ENCODE measurements around the gene C1QTNF1.

C1QTNF1 gene

GRCh38 chr17:79033741-79034501 lies 10.0 kb downstream of the C1QTNF1 start:
- TF ChIP-seq CTCF (IDR thresholded peaks at IDR 0.05; ENCODE audit: control extremely low read depth, extremely low read depth, low read depth, missing control alignments), result no peak
- POLR2A ChIA-PET, result no interaction called here
- DNase-seq (ENCODE audit: extremely low spot score), result no peak

DNA sequence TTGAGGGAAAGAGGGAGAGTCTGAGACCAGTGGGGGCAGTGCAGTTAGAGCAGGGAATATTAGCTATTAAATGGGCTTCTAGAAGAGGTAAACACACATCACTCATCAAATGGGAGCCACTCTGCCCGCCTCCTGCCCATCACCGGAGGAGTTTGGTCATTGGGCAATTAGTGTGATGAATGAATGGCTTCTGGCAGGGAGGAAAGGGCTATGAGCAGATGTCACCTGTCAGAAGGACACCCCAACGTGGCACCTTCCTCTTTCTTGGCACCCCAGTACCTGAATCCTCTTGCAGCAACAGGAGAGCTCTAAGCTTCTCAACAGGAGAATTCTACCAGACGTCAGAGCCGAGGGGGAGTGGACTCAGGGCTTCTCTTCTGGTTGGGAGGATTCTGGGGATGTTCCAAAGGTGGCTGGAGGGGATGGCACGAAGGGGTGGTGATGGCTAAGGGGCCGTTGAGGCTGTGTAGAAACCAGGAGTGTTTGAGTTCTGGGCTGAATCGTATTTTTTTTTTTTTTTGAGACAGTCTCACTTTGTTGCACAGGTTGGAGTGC lies 11.0 kb downstream of the C1QTNF1 start:
- ChIA-PET CTCF (interaction anchor here (1.2 to 3.7 kb wide), 2 partner anchors 10 to 52 kb away, joined by 3 to 22 read pairs; no protein-coding TSS in a partner anchor), POLR2A (no interaction called here)
- no peak for TF ChIP-seq CTCF (IDR thresholded peaks at IDR 0.05; ENCODE audit: control extremely low read depth, extremely low read depth, low read depth, missing control alignments)
- DNase-seq (ENCODE audit: extremely low spot score), result no peak

More at GRCh38 chr17:79033741-79034501, 10.0 kb downstream of the C1QTNF1 start:
- CTCF ChIA-PET, result interaction anchor here (1.2 to 3.7 kb wide), 5 partner anchors 8 to 360 kb away, joined by 3 to 22 read pairs (median 14); no protein-coding TSS in a partner anchor

DNA sequence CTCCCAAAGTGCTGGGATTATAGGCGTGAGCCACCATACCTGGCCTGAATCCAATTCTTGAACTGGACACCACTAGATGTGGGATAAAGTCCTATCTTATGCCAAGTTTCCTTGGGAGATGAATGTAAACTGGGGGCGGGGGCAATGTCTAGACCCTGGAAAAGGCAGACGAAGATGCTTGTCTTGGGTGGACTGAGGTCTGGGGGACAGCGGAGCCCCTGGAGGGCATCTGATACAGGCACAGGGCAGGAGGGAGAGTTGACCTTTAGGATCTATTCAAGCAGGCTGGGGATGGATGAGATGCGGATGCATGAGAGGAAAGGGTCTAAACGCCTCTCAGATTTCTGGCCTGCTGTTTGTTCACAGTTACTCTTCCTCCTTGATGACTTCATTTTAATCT lies 11.7 kb downstream of the C1QTNF1 start:
- CTCF ChIA-PET, result interaction anchor here (1.1 to 2.5 kb wide), 3 partner anchors 10 to 64 kb away, joined by 4 to 18 read pairs (median 5); no protein-coding TSS in a partner anchor
- POLR2A ChIA-PET, result no interaction called here
- no peak for TF ChIP-seq CTCF (IDR thresholded peaks at IDR 0.05; ENCODE audit: control extremely low read depth, extremely low read depth, low read depth, missing control alignments)

DNA sequence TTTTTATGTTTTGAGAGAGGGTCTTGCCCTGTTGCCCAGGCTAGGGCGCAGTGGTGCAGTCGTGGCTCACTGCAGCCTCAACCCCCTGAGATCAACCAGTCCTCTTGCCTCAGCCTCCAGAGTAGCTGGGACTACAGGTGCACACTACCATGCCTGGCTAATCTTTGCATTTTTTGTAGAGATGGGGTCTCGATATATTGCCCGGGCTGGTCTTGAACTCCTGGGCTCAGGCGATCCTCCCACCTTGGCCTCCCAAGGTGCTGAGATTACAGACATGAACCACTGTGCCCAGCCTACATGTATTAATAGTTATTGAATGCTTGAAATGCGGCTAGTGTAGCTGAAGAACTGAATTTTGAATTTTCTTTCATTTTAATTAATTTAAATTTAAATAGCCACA lies 12.2 kb downstream of the C1QTNF1 start:
- ChIA-PET CTCF (interaction anchor here (1.1 to 2.5 kb wide), 3 partner anchors 9 to 65 kb away, joined by 4 to 18 read pairs (median 5); no protein-coding TSS in a partner anchor), POLR2A (no interaction called here)
- no peak for DNase-seq (ENCODE audit: extremely low spot score)
- TF ChIP-seq CTCF (IDR thresholded peaks at IDR 0.05; ENCODE audit: control extremely low read depth, extremely low read depth, low read depth, missing control alignments), result no peak

More for the DNA sequence above, 11.7 kb downstream of the C1QTNF1 start:
- DNase-seq (ENCODE audit: extremely low spot score), result no peak

- POLR2A ChIA-PET, result no interaction called here
- CTCF ChIA-PET, result interaction anchor here (1.1 to 2.5 kb wide), 3 partner anchors 9 to 65 kb away, joined by 4 to 18 read pairs (median 5); no protein-coding TSS in a partner anchor
- no peak for DNase-seq (ENCODE audit: extremely low spot score)
- no peak for TF ChIP-seq CTCF (IDR thresholded peaks at IDR 0.05; ENCODE audit: control extremely low read depth, extremely low read depth, low read depth, missing control alignments)
Observed at GRCh38 chr17:79036596-79036995, 12.6 kb downstream of the C1QTNF1 start.

DNA sequence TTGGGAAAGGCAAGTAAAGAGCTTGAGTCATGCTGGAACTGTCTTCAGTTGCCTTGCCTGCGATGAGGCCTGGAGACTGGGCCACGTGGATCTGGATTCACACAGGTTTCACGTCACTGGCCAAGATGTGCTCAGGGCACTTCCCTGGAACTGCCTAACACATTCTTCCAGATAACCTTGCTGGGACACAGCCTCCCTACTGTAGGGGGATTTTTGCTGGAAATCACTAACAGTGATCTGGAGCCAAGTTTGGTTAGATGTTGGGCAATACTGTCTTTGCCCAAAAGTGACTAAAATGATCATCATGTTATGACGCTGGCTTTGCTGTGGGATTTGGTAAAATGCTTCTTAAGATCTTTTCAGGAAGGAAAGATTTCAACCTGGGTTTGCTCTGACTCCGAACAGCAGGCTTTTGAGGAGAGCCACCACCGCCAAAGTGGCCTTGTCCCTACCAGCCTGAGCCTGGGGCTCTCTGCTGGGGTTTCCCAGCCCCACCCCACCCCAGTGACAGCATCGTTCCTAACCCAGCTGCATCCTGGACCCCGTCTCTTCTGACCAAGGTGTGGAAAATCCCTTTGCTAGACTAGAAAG lies 14.7 kb downstream of the C1QTNF1 start:
- ChIA-PET POLR2A (no interaction called here), CTCF (interaction anchor here (3.1 kb wide), 1 partner anchor 49 kb away, joined by 9 read pairs; no protein-coding TSS in a partner anchor)
- DNase-seq (ENCODE audit: extremely low spot score), result peak; percentile 46
- TF ChIP-seq CTCF (IDR thresholded peaks at IDR 0.05; ENCODE audit: control extremely low read depth, extremely low read depth, low read depth, missing control alignments), result no peak
